ENCODE data around the gene SCUBE1.

Gene SCUBE1

GRCh38 chr22:43331069-43331451, 12.1 kb downstream of the SCUBE1 start:
- no peak overlapping the region for H3K27ac ChIP-seq
- DNase-seq (ENCODE audit: low read depth, low spot score) = no peak

- DNase-seq (ENCODE audit: low read depth, low spot score) = no peak
- H3K27ac ChIP-seq = no peak overlapping the region
Observed at GRCh38 chr22:43330178-43331068, 12.7 kb downstream of the SCUBE1 start.

- no peak for DNase-seq (ENCODE audit: low read depth, low spot score)
- H3K27ac ChIP-seq = no peak overlapping the region
Observed at GRCh38 chr22:43329061-43329460, 14.1 kb downstream of the SCUBE1 start.

GRCh38 chr22:43327157-43327438, 16.1 kb downstream of the SCUBE1 start:
- no peak for DNase-seq (ENCODE audit: low read depth, low spot score)
- no peak overlapping the region for H3K27ac ChIP-seq

- H3K27ac ChIP-seq = no peak overlapping the region
- no peak for DNase-seq (ENCODE audit: low read depth, low spot score)
Observed at GRCh38 chr22:43326331-43327156, 16.6 kb downstream of the SCUBE1 start.

GRCh38 chr22:43325176-43325575, 18.0 kb downstream of the SCUBE1 start:
- H3K27ac ChIP-seq = no peak overlapping the region

GRCh38 chr22:43320943-43321900, 21.9 kb downstream of the SCUBE1 start:
- no peak for DNase-seq (ENCODE audit: low read depth, low spot score)
- H3K27ac ChIP-seq = no peak overlapping the region

More at GRCh38 chr22:43325176-43325575, 18.0 kb downstream of the SCUBE1 start:
- no peak for DNase-seq (ENCODE audit: low read depth, low spot score)

GRCh38 chr22:43319661-43320486, 23.3 kb downstream of the SCUBE1 start:
- H3K27ac ChIP-seq = no peak overlapping the region
- DNase-seq (ENCODE audit: low read depth, low spot score) = no peak

- no peak overlapping the region for H3K27ac ChIP-seq
Observed at GRCh38 chr22:43317239-43317638, 25.9 kb downstream of the SCUBE1 start.

GRCh38 chr22:43315687-43316217, 27.4 kb downstream of the SCUBE1 start:
- H3K27ac ChIP-seq = no peak overlapping the region
- DNase-seq (ENCODE audit: low read depth, low spot score) = no peak

More at GRCh38 chr22:43317239-43317638, 25.9 kb downstream of the SCUBE1 start:
- no peak for DNase-seq (ENCODE audit: low read depth, low spot score)

- no peak for DNase-seq (ENCODE audit: low read depth, low spot score)
- no peak overlapping the region for H3K27ac ChIP-seq
Observed at GRCh38 chr22:43314611-43315010, 28.6 kb downstream of the SCUBE1 start.

GRCh38 chr22:43313890-43314474, 29.2 kb downstream of the SCUBE1 start:
- H3K27ac ChIP-seq = no peak overlapping the region
- DNase-seq (ENCODE audit: low read depth, low spot score) = no peak

- no peak overlapping the region for H3K27ac ChIP-seq
- DNase-seq (ENCODE audit: low read depth, low spot score) = no peak
Observed at GRCh38 chr22:43313244-43313889, 29.8 kb downstream of the SCUBE1 start.

- no peak for DNase-seq (ENCODE audit: low read depth, low spot score)
- H3K27ac ChIP-seq = no peak overlapping the region
Observed at GRCh38 chr22:43312608-43313007, 30.6 kb downstream of the SCUBE1 start.

- DNase-seq (ENCODE audit: low read depth, low spot score) = no peak
- H3K27ac ChIP-seq = no peak overlapping the region
Observed at GRCh38 chr22:43310798-43311197, 32.4 kb downstream of the SCUBE1 start.

- no peak for DNase-seq (ENCODE audit: low read depth, low spot score)
- no peak overlapping the region for H3K27ac ChIP-seq
Observed at GRCh38 chr22:43310311-43310710, 32.9 kb downstream of the SCUBE1 start.

GRCh38 chr22:43308836-43309235, 34.3 kb downstream of the SCUBE1 start:
- DNase-seq (ENCODE audit: low read depth, low spot score) = no peak

GRCh38 chr22:43308060-43308830, 34.9 kb downstream of the SCUBE1 start:
- no peak overlapping the region for H3K27ac ChIP-seq
- DNase-seq (ENCODE audit: low read depth, low spot score) = no peak

More at GRCh38 chr22:43308836-43309235, 34.3 kb downstream of the SCUBE1 start:
- no peak overlapping the region for H3K27ac ChIP-seq

All from epithelial cell of prostate (primary cell).